ENCODE results near the gene BAX.

The BAX gene

DNA sequence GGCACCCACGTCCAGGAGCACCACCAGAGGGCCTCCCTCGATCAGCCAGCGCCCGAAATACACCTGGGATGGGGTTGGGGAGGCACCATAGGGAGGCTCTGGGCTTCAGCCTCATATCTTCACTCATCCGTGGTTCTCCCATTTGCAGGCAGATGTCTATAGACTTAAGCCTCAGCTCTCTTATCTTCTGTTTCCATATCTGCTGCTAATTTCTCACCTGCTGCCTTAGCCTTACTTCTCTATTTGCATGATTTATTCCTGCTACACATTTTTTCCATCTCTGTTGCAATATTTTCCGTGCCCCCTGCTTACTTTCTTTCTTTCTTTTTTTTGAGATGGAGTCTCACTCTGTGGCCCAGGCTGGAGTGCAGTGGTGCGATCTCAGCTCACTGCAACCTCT is 32.6 kb downstream of the BAX start:
- DNase-seq (ENCODE audit: low spot score) = no peak

GRCh38 chr19:48988286-48988685 is 33.6 kb downstream of the BAX start:
- DNase-seq (ENCODE audit: low spot score) = no peak

DNA sequence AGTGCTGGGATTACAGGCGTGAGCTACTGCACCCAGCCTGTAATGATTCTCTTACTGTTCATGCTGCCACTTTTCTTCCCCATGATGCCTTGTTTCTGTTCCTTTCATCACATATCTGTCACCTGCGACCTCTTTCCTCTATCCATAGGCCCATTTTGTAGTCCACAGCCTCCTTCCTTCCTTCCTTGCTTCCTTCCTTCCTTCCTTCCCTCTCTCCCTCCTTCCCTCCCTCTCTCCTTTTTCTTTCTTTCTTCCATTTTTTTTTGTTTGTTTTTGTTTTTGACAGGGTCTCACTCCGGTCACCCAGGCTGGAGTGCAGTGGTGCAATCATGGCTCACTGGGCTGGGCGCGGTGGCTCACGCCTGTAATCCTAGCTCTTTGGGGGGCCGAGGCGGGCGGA is 34.2 kb downstream of the BAX start:
- DNase-seq (ENCODE audit: low spot score) = no peak

- DNase-seq (ENCODE audit: low spot score) = no peak
These were observed 35.1 kb downstream of the BAX start for GRCh38 chr19:48989701-48990291.

DNA sequence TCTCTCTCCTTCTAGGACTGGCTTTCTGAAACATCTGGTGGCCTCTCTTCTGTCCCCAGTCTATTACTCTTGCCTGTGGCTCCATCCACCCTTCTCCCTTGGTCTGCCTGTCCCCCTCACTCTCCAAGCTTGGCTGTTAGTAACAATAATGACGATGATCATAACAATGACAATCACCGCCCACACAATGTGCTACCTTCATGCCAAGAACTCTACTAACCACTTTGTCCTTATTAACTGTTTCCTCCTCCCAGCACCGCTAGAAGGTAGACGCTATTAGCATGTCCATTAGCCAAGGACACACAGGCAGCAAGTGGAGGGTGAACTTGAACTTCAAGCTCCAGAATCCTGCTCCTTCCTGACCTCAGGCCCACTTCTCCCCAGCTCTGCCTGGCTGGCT is 35.7 kb downstream of the BAX start:
- no peak for DNase-seq (ENCODE audit: low spot score)

GRCh38 chr19:48991011-48991609 is 36.4 kb downstream of the BAX start:
- DNase-seq (ENCODE audit: low spot score) = no peak

GRCh38 chr19:48991873-48992580 is 37.4 kb downstream of the BAX start:
- no peak for DNase-seq (ENCODE audit: low spot score)

DNA sequence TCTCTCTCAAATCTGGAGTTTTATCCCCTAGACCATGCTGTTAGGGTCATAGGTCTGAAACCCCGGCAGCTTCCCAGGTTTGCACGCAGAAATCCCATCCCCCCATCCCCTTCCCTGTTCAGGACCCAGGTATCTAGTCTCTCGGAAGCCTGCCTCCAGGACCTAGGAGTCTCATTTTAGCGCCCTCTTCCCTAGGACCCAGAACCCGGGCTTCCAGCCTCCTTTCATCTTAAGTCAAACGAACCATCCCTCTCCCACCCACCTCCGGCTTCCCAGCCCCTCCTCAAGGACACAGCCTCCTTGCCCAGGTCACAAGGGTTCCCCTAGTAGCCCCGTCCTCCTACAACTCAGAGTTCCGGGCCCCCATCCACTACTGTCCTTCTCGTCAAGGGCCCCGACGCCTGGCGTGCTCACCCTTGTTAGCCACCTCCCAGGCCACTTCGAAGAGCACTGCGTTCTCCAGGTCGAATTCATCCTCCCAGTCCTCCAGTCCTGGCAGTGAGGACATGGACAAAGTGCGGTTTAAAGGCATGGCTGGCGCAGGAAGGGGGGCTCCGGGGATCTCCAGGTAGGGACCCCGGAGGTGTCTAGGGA is 38.0 kb downstream of the BAX start:
- no peak for DNase-seq (ENCODE audit: low spot score)

- peak; percentile 99 for DNase-seq (ENCODE audit: low spot score)
These were observed 38.7 kb downstream of the BAX start, which contains the start of the genes GYS1 and RUVBL2 for GRCh38 chr19:48993175-48994034. GYS1 (minus strand) TSS chr19:48993309; CDS start chr19:48993112, 197 bp downstream. RUVBL2 (plus strand) TSS chr19:48993887; CDS start chr19:48993912, 25 bp downstream.

DNA sequence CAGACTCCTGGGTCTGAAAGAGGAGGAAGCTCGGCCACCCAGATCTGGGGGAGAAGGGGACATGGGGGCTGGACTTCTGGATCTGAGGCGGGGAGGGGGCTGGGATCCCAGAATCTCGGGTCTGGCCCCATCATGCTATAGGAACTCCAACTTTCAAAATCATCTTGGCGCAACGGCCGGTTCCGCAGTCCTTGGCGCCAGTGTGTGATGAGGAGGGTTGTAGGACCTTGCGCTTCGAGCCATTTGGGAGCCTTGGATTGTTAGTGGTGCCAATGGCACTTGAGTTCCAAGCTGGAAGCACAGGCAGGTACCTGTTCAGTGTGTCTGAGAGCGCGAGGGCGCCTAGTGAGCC is 39.3 kb downstream of the BAX start:
- DNase-seq (ENCODE audit: low spot score) = no peak

DNA sequence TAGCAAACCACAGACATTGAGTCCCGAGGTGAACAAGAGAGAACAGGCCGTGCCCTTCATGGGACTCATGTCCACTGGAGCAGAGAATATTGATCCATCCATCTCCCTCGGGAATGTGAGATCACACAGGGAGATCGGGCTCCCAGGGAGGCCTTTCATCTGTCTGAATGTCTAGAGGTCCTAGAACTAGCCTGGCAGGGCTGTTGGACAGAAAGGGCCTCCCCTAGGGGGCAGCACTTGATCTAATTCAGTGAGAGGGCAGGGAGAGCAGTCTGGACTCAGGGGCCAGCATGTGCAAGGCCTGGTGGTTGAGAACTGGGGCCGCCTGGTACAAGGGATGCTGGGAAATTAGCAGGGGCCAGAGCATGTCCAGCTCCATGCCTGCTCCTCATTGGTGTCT is 43.3 kb downstream of the BAX start:
- peak; percentile 19 for DNase-seq (ENCODE audit: low spot score)

DNA sequence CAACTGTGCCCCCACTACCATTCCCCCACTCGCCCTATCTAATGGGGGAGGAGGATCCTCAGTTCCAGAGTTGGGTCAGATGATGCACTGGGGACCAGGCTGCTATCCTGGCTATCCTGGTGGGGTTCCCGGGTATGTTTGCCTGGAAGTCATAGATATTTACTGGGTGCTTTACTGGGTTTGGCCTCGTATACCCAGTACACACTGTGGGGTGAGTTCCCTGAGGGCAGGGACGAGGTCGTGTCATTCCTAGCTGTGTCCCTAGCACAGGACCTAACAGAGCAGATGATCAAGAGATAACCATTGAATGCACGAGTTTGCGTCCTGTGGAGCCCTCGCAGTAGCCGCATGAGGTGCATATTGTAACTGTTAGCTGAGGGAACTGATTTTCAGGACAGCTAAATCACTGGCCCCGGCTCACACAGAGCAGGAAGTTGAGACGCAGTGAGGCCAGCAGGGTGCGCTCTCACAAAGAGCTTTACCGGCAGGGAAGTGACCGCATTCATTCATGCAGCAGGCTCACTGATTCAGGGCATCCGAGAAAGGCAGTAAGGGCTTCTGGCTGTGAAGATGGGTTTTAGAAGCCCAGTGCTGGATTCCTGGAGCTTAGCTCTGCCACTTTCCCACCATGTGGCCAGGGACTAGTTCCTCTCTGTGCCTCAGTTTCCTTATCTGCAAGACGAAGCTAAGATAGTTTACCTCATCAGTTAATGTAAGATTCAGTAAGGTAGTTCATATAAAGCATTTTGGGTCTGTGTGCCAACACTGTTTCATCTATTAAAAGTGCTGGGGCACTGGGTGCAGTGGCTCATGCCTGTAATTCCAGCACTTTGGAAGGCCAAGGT is 45.0 kb downstream of the BAX start:
- peak; percentile 60 for DNase-seq (ENCODE audit: low spot score)

- no peak for DNase-seq (ENCODE audit: low spot score)
These were observed 49.5 kb downstream of the BAX start for GRCh38 chr19:49004133-49004532.

- DNase-seq (ENCODE audit: low spot score) = no peak
These were observed 50.4 kb downstream of the BAX start for GRCh38 chr19:49004964-49005614.

DNA sequence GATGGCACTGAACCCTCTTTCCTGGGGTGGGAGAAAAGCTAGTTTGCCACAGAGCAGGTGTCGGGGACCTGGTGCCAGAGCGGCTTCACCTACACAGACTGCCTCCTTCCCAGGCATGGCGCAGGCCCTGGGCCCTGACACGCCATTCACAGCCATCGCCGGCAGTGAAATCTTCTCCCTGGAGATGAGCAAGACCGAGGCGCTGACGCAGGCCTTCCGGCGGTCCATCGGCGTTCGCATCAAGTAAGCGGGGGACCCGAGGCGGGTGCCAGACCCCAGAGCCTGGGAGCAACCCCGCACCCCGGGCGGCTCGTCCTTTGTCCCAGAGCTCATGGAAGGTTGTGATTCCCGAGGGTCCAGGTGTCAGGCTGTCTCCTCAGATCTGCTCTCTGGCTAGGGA is 52.2 kb downstream of the BAX start:
- no peak for DNase-seq (ENCODE audit: low spot score)

GRCh38 chr19:49009828-49010227 is 55.2 kb downstream of the BAX start:
- no peak for DNase-seq (ENCODE audit: low spot score)

- no peak for DNase-seq (ENCODE audit: low spot score)
These were observed 55.8 kb downstream of the BAX start for GRCh38 chr19:49010453-49010852.

- DNase-seq (ENCODE audit: low spot score) = no peak
These were observed 56.5 kb downstream of the BAX start for GRCh38 chr19:49011194-49011593.
